Subcutaneous adipose tissue (tissue), 4 donors: ENCODE results near the gene PKMYT1. TPM values are rescaled to one million over a fixed set of nuclear protein-coding genes. Genes with fewer than 3 reads are reported as not detected.

Experiments used
- CTCF ChIP-seq: fragments of 450-650 bp; IDR thresholded peaks from one replicate; pipeline ENCODE4 v1.5.1; 2016; ENCODE audit warnings: low read depth, mild to moderate bottlenecking, control low read depth, antibody characterized with exemption, moderate library complexity
- total RNA-seq, 4 donors: library from RNA; depleted of rRNA; stranded (reverse); fragments of >200 nt; gene quantifications; one replicate each; pipeline ENCODE4 v1.1.0, GENCODE V29; 2016

PKMYT1 gene
- total RNA-seq, 4 donors from 2014 or later, result 1.5 to 2.0 (median 1.8) TPM; not detected in 1

- no peak for TF ChIP-seq CTCF
Measured at GRCh38 chr16:2934450-2934849, 45.8 kb downstream of the PKMYT1 start.

GRCh38 chr16:2933701-2934100 is 46.5 kb downstream of the PKMYT1 start:
- TF ChIP-seq CTCF, result no peak

GRCh38 chr16:2933136-2933535 is 47.1 kb downstream of the PKMYT1 start:
- TF ChIP-seq CTCF, result no peak

GRCh38 chr16:2930236-2930635 is 50.0 kb downstream of the PKMYT1 start:
- no peak for TF ChIP-seq CTCF

GRCh38 chr16:2929693-2930092 is 50.6 kb downstream of the PKMYT1 start:
- no peak for TF ChIP-seq CTCF

- no peak for TF ChIP-seq CTCF
Measured at GRCh38 chr16:2928796-2929195, 51.5 kb downstream of the PKMYT1 start.

GRCh38 chr16:2927010-2927646 is 53.1 kb downstream of the PKMYT1 start:
- no peak for TF ChIP-seq CTCF
